Measurements from ENCODE around the gene CACNA2D3. TPM values are rescaled to one million over a fixed set of nuclear protein-coding genes. Genes with fewer than 3 reads are reported as not detected.

The CACNA2D3 gene
- total and polyA plus RNA-seq, 7 experiments from 2014 or later, result 0.27 to 4.1 TPM; not detected in 5

DNA sequence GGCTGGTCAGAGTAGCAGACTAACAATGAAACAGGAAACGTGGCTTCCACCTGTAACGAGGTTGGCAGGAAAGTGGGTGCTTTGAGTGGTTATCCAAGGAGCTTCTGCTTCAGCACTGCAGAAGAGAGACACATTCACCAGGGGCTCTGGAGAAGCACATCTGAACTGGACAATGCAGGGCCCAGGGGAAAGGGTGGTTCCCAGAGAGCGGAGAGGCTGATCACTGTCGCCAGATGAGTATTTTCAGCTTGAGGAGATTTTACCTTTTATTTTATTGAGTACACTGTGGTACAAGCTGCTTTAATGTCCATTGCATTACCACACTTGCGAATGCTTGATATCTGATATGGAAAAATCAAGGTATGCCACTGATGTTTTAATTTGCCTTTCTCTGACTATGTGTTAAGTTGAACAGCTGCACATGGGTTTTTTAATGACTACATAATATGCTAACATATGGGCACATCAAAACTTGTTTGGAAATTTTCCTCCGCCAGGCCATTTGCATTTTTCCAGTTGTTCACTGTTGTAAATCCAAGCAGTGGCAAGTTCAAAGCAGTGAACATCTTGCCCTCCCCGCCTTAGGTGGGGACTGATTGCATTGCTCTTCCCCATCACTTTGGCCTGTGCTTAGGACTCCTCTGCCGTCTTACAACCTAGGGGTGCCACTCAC, 753.4 kb downstream of the CACNA2D3 start:
- POLR2A ChIA-PET, result no interaction called here
- no peaks in the 10 kb centered on the region for H3K36me3 Mint-ChIP-seq
- peaks cover 0 to 17% (median 0%) of the 10 kb centered on the region in 5 donors for H3K27me3 Mint-ChIP-seq
- Histone ChIP-seq H3K4me1 (ENCODE audit: control insufficient read depth in 2 of 2, insufficient read depth in 2 of 2, low read length in 2 of 2) (no peaks in the 10 kb centered on the region), H3K4me3 (ENCODE audit: low read length) (no peak overlapping the region), H3K36me3 (ENCODE audit: control insufficient read depth in 2 of 3, insufficient read depth in 3 of 3, low read length in 3 of 3) (no peaks in the 10 kb centered on the region), H3K9me3 (ENCODE audit: control insufficient read depth in 2 of 3, low read length in 3 of 3) (no peaks in the 10 kb centered on the region), H3K27me3 (ENCODE audit: control insufficient read depth in 2 of 2, insufficient read depth in 2 of 2, low read length in 2 of 2) (no peaks in the 10 kb centered on the region), H3K27ac (ENCODE audit: low read depth, low read length) (no peak overlapping the region)
- DNase-seq, result no peak
- CTCF ChIA-PET, result no interaction called here
- no peak overlapping the region for H3K27ac Mint-ChIP-seq
- H3K4me3 Mint-ChIP-seq, result no peak overlapping the region
- ATAC-seq, result no peak
- intact Hi-C loops (cut with micrococcal nuclease), result no loop called here
- no peaks in the 10 kb centered on the region for H3K4me1 Mint-ChIP-seq
- H3K9me3 Mint-ChIP-seq, result peaks cover 0 to 16% (median 0%) of the 10 kb centered on the region in 11 donors

DNA sequence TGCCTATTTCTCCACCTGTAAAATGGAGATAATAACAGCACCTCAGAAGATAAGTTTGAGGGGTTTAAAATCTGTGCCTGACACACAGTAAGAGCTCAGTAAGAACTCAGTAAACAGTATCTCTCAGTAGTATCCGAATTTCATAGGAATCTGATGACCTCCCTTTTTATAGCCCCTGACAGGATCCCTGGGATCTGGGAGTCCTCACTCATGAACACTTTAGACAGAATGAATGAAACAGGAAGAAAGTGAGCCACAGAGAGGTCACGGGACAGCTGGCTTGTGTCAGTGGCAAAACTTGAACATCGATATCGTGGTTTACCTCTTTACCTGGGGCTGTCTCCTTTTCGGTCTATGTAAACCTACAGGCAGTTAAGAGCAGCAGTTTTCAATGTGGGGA, 754.3 kb downstream of the CACNA2D3 start:
- DNase-seq (no peak), ATAC-seq (no peak)
- H3K36me3 ChIP-seq (ENCODE audit: control insufficient read depth in 2 of 3, insufficient read depth in 3 of 3, low read length in 3 of 3), result no peaks in the 10 kb centered on the region
- ChIA-PET CTCF (no interaction called here), POLR2A (no interaction called here)
- Mint-ChIP-seq H3K27me3 (peaks cover 0 to 17% (median 0%) of the 10 kb centered on the region in 5 donors), H3K36me3 (no peaks in the 10 kb centered on the region), H3K4me3 (no peak overlapping the region), H3K27ac (no peak overlapping the region), H3K9me3 (peaks cover 0 to 16% (median 0%) of the 10 kb centered on the region in 11 donors), H3K4me1 (no peaks in the 10 kb centered on the region)
- no peaks in the 10 kb centered on the region for H3K27me3 ChIP-seq (ENCODE audit: control insufficient read depth in 2 of 2, insufficient read depth in 2 of 2, low read length in 2 of 2)
- H3K9me3 ChIP-seq (ENCODE audit: control insufficient read depth in 2 of 3, low read length in 3 of 3), result no peaks in the 10 kb centered on the region
- no peak overlapping the region for H3K27ac ChIP-seq (ENCODE audit: low read depth, low read length)
- intact Hi-C loops (cut with micrococcal nuclease), result no loop called here
- no peaks in the 10 kb centered on the region for H3K4me1 ChIP-seq (ENCODE audit: control insufficient read depth in 2 of 2, insufficient read depth in 2 of 2, low read length in 2 of 2)
- no peak overlapping the region for H3K4me3 ChIP-seq (ENCODE audit: low read length)

DNA sequence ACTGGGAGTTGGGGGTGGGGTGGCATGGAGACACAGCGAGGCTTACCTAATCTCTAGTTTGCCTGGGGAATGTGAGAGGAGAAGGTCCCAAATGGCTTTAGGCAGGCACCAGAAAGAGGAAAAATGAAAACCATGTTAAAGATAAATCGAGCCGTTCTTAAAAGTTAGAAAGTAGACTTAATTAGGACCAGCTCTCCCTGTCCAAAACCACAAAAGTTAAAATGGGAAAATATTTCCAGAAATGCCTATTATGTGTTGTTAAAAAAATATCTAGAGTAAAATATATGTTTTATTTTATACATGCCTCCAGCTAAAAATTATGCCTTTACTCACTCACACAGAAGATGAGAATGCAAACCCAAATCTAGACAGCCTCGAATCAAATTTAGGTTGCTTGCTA, 755.4 kb downstream of the CACNA2D3 start:
- H3K4me3 ChIP-seq (ENCODE audit: low read length), result no peak overlapping the region
- no peaks in the 10 kb centered on the region for H3K4me1 ChIP-seq (ENCODE audit: control insufficient read depth in 2 of 2, insufficient read depth in 2 of 2, low read length in 2 of 2)
- Mint-ChIP-seq H3K27me3 (peaks cover 0 to 14% (median 0%) of the 10 kb centered on the region in 5 donors), H3K4me1 (no peaks in the 10 kb centered on the region), H3K9me3 (peaks cover 0 to 11% (median 0%) of the 10 kb centered on the region in 11 donors), H3K36me3 (no peaks in the 10 kb centered on the region), H3K27ac (no peak overlapping the region), H3K4me3 (no peak overlapping the region)
- no peak for DNase-seq
- POLR2A ChIA-PET, result no interaction called here
- no peak overlapping the region for H3K27ac ChIP-seq (ENCODE audit: low read depth, low read length)
- H3K9me3 ChIP-seq (ENCODE audit: control insufficient read depth in 2 of 3, low read length in 3 of 3), result no peaks in the 10 kb centered on the region
- no peak for ATAC-seq
- intact Hi-C loops (cut with micrococcal nuclease), result no loop called here
- H3K27me3 ChIP-seq (ENCODE audit: control insufficient read depth in 2 of 2, insufficient read depth in 2 of 2, low read length in 2 of 2), result no peaks in the 10 kb centered on the region
- H3K36me3 ChIP-seq (ENCODE audit: control insufficient read depth in 2 of 3, insufficient read depth in 3 of 3, low read length in 3 of 3), result no peaks in the 10 kb centered on the region
- CTCF ChIA-PET, result no interaction called here

DNA sequence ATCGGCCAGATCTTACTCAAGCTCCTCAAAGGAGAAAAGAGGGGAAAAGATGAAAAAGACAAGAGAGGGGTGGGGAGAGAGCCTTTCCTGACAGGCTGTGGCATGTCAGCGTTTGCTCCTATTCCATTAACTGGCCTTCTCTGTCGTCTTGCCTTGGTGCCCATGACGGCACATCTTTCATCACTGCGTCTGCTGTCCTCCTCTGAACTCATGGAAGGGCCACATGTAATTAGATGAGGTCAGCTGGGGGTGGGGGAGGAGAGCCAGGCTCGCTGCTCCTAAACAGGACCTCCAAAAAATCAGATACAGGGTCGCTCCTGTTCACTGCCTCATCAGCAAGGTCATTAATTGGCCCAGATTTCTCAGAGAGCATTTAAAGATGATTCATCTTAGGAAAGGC, 755.8 kb downstream of the CACNA2D3 start:
- H3K36me3 Mint-ChIP-seq, result no peaks in the 10 kb centered on the region
- Histone ChIP-seq H3K36me3 (ENCODE audit: control insufficient read depth in 2 of 3, insufficient read depth in 3 of 3, low read length in 3 of 3) (no peaks in the 10 kb centered on the region), H3K4me1 (ENCODE audit: control insufficient read depth in 2 of 2, insufficient read depth in 2 of 2, low read length in 2 of 2) (no peaks in the 10 kb centered on the region), H3K27me3 (ENCODE audit: control insufficient read depth in 2 of 2, insufficient read depth in 2 of 2, low read length in 2 of 2) (no peaks in the 10 kb centered on the region), H3K4me3 (ENCODE audit: low read length) (no peak overlapping the region), H3K9me3 (ENCODE audit: control insufficient read depth in 2 of 3, low read length in 3 of 3) (no peaks in the 10 kb centered on the region), H3K27ac (ENCODE audit: low read depth, low read length) (no peak overlapping the region)
- H3K4me1 Mint-ChIP-seq, result no peaks in the 10 kb centered on the region
- ATAC-seq (no peak), DNase-seq (no peak)
- ChIA-PET CTCF (no interaction called here), POLR2A (no interaction called here)
- H3K27ac Mint-ChIP-seq, result no peak overlapping the region
- H3K27me3 Mint-ChIP-seq, result peaks cover 0 to 14% (median 0%) of the 10 kb centered on the region in 5 donors
- no peak overlapping the region for H3K4me3 Mint-ChIP-seq
- intact Hi-C loops (cut with micrococcal nuclease), result no loop called here
- peaks cover 0 to 9% (median 0%) of the 10 kb centered on the region in 11 donors for H3K9me3 Mint-ChIP-seq

GRCh38 chr3:54882129-54882833, 759.9 kb downstream of the CACNA2D3 start:
- H3K27me3 Mint-ChIP-seq, result peaks cover 0 to 8% (median 5%) of the 10 kb centered on the region in 5 donors

GRCh38 chr3:54888162-54888561, 765.8 kb downstream of the CACNA2D3 start:
- H3K9me3 ChIP-seq (ENCODE audit: control insufficient read depth in 2 of 3, low read length in 3 of 3), result no peaks in the 10 kb centered on the region
- H3K36me3 ChIP-seq (ENCODE audit: control insufficient read depth in 2 of 3, insufficient read depth in 3 of 3, low read length in 3 of 3), result no peaks in the 10 kb centered on the region
- no peak overlapping the region for H3K27ac ChIP-seq (ENCODE audit: low read depth, low read length)
- H3K27ac Mint-ChIP-seq, result no peak overlapping the region
- no peaks in the 10 kb centered on the region for H3K4me1 ChIP-seq (ENCODE audit: control insufficient read depth in 2 of 2, insufficient read depth in 2 of 2, low read length in 2 of 2)
- no peak overlapping the region for H3K4me3 ChIP-seq (ENCODE audit: low read length)
- ChIA-PET POLR2A (no interaction called here), CTCF (no interaction called here)
- no peaks in the 10 kb centered on the region for H3K27me3 ChIP-seq (ENCODE audit: control insufficient read depth in 2 of 2, insufficient read depth in 2 of 2, low read length in 2 of 2)
- DNase-seq (no peak), ATAC-seq (no peak)
- no peaks in the 10 kb centered on the region for H3K36me3 Mint-ChIP-seq
- H3K4me3 Mint-ChIP-seq, result no peak overlapping the region
- no peaks in the 10 kb centered on the region for H3K4me1 Mint-ChIP-seq
- peaks cover 0 to 8% (median 0%) of the 10 kb centered on the region in 5 donors for H3K27me3 Mint-ChIP-seq
- peaks cover 0 to 11% (median 0%) of the 10 kb centered on the region in 11 donors for H3K9me3 Mint-ChIP-seq
- intact Hi-C loops (cut with micrococcal nuclease), result no loop called here

More at GRCh38 chr3:54882129-54882833, 759.9 kb downstream of the CACNA2D3 start:
- POLR2A ChIA-PET, result no interaction called here
- H3K4me3 ChIP-seq (ENCODE audit: low read length), result no peak overlapping the region
- no peak overlapping the region for H3K4me3 Mint-ChIP-seq
- no peaks in the 10 kb centered on the region for H3K36me3 Mint-ChIP-seq
- no peak overlapping the region for H3K27ac ChIP-seq (ENCODE audit: low read depth, low read length)
- H3K27me3 ChIP-seq (ENCODE audit: control insufficient read depth in 2 of 2, insufficient read depth in 2 of 2, low read length in 2 of 2), result no peaks in the 10 kb centered on the region
- intact Hi-C loops (cut with micrococcal nuclease), result no loop called here
- CTCF ChIA-PET, result no interaction called here
- H3K27ac Mint-ChIP-seq, result no peak overlapping the region
- H3K9me3 Mint-ChIP-seq, result peaks cover 0 to 7% (median 0%) of the 10 kb centered on the region in 11 donors
- no peak for DNase-seq
- no peaks in the 10 kb centered on the region for H3K36me3 ChIP-seq (ENCODE audit: control insufficient read depth in 2 of 3, insufficient read depth in 3 of 3, low read length in 3 of 3)
- H3K4me1 Mint-ChIP-seq, result no peaks in the 10 kb centered on the region
- no peak for ATAC-seq
- H3K4me1 ChIP-seq (ENCODE audit: control insufficient read depth in 2 of 2, insufficient read depth in 2 of 2, low read length in 2 of 2), result no peaks in the 10 kb centered on the region
- no peaks in the 10 kb centered on the region for H3K9me3 ChIP-seq (ENCODE audit: control insufficient read depth in 2 of 3, low read length in 3 of 3)

- H3K27ac Mint-ChIP-seq, result no peak overlapping the region
- H3K9me3 ChIP-seq (ENCODE audit: control insufficient read depth in 2 of 3, low read length in 3 of 3), result no peaks in the 10 kb centered on the region
- ChIA-PET CTCF (no interaction called here), POLR2A (no interaction called here)
- ATAC-seq (no peak), DNase-seq (no peak)
- H3K27ac ChIP-seq (ENCODE audit: low read depth, low read length), result no peak overlapping the region
- H3K4me3 ChIP-seq (ENCODE audit: low read length), result no peak overlapping the region
- H3K36me3 ChIP-seq (ENCODE audit: control insufficient read depth in 2 of 3, insufficient read depth in 3 of 3, low read length in 3 of 3), result no peaks in the 10 kb centered on the region
- H3K36me3 Mint-ChIP-seq, result no peaks in the 10 kb centered on the region
- intact Hi-C loops (cut with micrococcal nuclease), result no loop called here
- peaks cover 0 to 3% (median 0%) of the 10 kb centered on the region in 5 donors for H3K27me3 Mint-ChIP-seq
- H3K27me3 ChIP-seq (ENCODE audit: control insufficient read depth in 2 of 2, insufficient read depth in 2 of 2, low read length in 2 of 2), result no peaks in the 10 kb centered on the region
- H3K9me3 Mint-ChIP-seq, result peaks cover 0 to 6% (median 0%) of the 10 kb centered on the region in 11 donors
- H3K4me3 Mint-ChIP-seq, result no peak overlapping the region
- no peaks in the 10 kb centered on the region for H3K4me1 Mint-ChIP-seq
- H3K4me1 ChIP-seq (ENCODE audit: control insufficient read depth in 2 of 2, insufficient read depth in 2 of 2, low read length in 2 of 2), result no peaks in the 10 kb centered on the region
Measured at GRCh38 chr3:54888873-54889272, 766.5 kb downstream of the CACNA2D3 start.
